ENCODE results near the gene ACTG1. TPM values are rescaled to one million over a fixed set of nuclear protein-coding genes. Genes with fewer than 3 reads are reported as not detected.

Gene ACTG1
- total and polyA plus RNA-seq, 9 donors, result 810 to 1,698 (median 1,452) TPM

DNA sequence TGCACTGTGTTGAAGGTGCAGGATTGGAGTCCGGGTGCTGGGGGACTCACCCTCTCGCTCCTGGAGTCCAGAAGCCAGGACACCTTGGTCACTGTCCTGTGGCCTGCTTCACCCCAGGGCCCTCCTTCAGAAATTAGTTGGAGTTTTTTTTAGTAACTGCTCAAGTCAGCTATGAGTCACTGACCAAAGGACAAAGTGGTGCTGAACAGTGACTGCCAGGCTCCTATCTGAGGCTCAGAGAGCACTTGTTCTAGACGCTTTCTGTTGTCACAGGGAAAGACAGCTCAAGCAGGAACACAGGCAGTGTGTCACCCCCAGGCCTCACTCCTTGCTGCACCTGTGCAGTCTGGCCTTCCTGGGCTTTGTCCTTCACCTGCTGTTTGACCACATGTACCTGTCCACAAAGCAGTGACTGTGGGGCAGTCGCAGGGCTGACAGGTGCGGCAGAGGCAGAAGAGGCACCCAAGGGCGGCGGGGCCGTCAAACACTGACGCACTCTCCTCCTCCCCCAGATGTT, 43.6 kb upstream of the ACTG1 start:
- WGBS (ENCODE audit: insufficient coverage), result 83% methylated on average over 5 of the region's 9 CpGs
- DNase-seq, result no peak
- H3K36me3 ChIP-seq (ENCODE audit: control insufficient read depth, insufficient read depth, low read length), result peaks cover 41% of the 10 kb centered on the region
- H3K4me3 ChIP-seq (ENCODE audit: low read length), result no peak overlapping the region
- H3K27ac ChIP-seq (ENCODE audit: low read length), result no peak overlapping the region
- no peaks in the 10 kb centered on the region for H3K9me3 ChIP-seq (replicated peaks; ENCODE audit: control insufficient read depth, low read depth, low read length)
- no peaks in the 10 kb centered on the region for H3K27me3 ChIP-seq (ENCODE audit: control insufficient read depth, insufficient read depth, low read length)
- H3K4me1 ChIP-seq (ENCODE audit: control insufficient read depth, insufficient read depth, low read length), result peaks cover 19% of the 10 kb centered on the region

DNA sequence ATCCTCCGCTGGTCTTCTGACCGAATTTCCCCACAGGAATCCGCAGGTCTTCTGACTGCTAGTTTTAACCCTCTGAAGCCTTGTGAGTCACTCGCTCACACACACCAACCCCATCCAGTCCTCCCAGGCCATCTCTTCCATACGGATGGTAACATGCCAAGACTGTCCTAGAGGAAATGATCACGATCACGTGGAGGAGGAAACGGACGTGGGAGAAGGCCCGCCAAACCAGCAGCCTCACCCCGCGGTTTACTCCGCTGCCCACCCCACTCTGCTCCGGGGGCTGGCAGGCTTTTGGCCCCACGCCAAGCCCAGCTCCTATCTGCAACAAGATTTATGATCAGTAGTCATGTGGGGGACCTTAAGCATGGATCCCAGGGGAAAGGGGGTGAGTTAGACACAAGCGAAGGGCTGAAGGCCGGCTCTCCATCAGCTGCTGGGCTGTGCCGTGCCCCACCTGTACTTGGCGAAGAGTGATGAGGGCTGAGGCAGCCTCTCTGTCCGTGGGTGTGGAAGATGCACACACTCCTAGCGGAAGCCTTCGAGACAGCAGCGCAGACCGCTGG, 41.1 kb upstream of the ACTG1 start:
- Histone ChIP-seq H3K27ac (ENCODE audit: low read length) (peak overlapping the region; percentile 81), H3K27me3 (ENCODE audit: control insufficient read depth, insufficient read depth, low read length) (no peaks in the 10 kb centered on the region), H3K9me3 (replicated peaks; ENCODE audit: control insufficient read depth, low read depth, low read length) (no peaks in the 10 kb centered on the region), H3K4me1 (ENCODE audit: control insufficient read depth, insufficient read depth, low read length) (peaks cover 28% of the 10 kb centered on the region), H3K36me3 (ENCODE audit: control insufficient read depth, insufficient read depth, low read length) (peaks cover 42% of the 10 kb centered on the region), H3K4me3 (ENCODE audit: low read length) (peak overlapping the region; percentile 76)
- DNase-seq, result peak; percentile 51
- WGBS (ENCODE audit: insufficient coverage), result 44% methylated on average over 14 of the region's 24 CpGs

DNA sequence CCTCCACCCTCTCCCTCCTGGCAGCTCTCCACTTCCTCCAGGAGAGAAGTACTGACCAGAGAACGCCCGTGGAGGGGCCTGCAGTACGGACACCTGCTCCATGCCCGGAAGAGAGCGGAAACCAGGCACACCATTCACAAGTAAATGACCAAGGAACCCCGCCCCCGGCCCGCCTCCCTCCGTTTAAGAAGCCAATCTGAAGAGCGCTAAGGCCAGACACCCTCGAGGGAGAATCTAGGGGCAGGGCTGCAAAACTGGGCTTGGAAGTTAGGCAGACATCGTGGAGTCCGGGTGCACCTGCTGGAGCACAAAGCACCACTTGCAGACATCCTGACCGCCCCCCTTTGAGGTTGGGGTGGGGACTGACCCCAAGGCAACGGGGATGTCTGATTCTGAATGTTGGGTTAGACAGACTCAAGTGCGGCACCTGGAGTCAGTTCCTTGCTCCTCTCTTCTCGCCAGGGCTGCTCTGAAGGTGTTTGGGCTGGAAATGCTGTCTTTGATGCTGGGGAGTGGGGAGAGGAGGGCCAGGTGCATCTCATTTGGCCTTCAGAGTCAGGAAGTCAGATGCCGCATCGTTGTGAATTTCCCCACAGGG, 40.5 kb upstream of the ACTG1 start:
- peak; percentile 87 for DNase-seq
- peak overlapping the region; percentile 81 for H3K27ac ChIP-seq (ENCODE audit: low read length)
- H3K4me1 ChIP-seq (ENCODE audit: control insufficient read depth, insufficient read depth, low read length), result peaks cover 28% of the 10 kb centered on the region
- peaks cover 43% of the 10 kb centered on the region for H3K36me3 ChIP-seq (ENCODE audit: control insufficient read depth, insufficient read depth, low read length)
- H3K27me3 ChIP-seq (ENCODE audit: control insufficient read depth, insufficient read depth, low read length), result no peaks in the 10 kb centered on the region
- no peaks in the 10 kb centered on the region for H3K9me3 ChIP-seq (replicated peaks; ENCODE audit: control insufficient read depth, low read depth, low read length)
- 2% methylated on average over 9 of the region's 19 CpGs for WGBS (ENCODE audit: insufficient coverage)
- peak overlapping the region; percentile 76 for H3K4me3 ChIP-seq (ENCODE audit: low read length)

DNA sequence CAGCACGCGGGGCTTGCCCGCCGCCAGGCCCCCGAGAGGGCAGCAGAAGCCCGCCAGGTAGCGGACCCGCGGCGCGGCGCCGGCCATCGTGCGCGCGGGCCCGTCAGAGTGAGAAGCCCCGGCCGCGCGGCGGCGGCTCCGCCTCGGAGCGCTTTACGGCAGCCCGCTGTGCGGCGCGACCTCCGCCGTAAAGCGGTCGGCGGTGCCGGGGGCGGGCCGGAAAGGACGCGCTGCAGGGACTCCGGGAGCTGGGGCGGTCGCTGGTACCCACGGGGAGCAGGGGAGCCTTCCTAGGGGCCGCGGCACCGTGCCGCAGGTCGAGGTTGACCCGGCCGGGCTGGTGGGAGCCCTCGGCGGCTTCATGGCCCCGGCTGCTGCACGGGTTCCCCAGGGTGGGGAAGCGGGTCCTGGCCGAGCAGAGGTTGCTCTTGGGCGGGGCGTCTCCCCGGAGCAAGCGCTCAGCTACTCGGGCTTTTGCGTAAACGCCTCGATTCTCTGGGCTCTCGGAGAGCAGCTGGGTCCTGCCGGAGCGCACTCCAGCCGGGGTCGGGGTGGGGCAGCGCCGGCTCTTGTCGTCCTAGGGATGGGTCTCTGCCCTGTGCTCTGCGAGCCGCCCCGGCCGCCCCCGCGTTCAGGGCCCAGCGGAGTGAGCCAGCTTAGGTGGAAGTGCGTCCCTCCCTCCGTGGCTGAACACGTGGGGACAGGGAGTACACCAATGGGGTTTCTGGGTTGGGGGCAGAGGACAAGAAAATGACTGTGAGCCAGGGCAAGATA, 39.8 kb upstream of the ACTG1 start, which contains the start of gene FAAP100:
FAAP100 (minus strand) TSS at position 110 of the 774 bp plus-strand sequence; CDS start at position 87, 23 bp downstream.
- Histone ChIP-seq H3K9me3 (replicated peaks; ENCODE audit: control insufficient read depth, low read depth, low read length) (no peaks in the 10 kb centered on the region), H3K4me1 (ENCODE audit: control insufficient read depth, insufficient read depth, low read length) (peaks cover 28% of the 10 kb centered on the region), H3K36me3 (ENCODE audit: control insufficient read depth, insufficient read depth, low read length) (peaks cover 43% of the 10 kb centered on the region), H3K4me3 (ENCODE audit: low read length) (peak within 1 kb of the TSS; percentile 76), H3K27me3 (ENCODE audit: control insufficient read depth, insufficient read depth, low read length) (no peaks in the 10 kb centered on the region), H3K27ac (ENCODE audit: low read length) (peak within 1 kb of the TSS; percentile 81)
- peak; percentile 91 for DNase-seq
- WGBS (ENCODE audit: insufficient coverage), result under 1% methylated on average over 78 of the region's 85 CpGs

DNA sequence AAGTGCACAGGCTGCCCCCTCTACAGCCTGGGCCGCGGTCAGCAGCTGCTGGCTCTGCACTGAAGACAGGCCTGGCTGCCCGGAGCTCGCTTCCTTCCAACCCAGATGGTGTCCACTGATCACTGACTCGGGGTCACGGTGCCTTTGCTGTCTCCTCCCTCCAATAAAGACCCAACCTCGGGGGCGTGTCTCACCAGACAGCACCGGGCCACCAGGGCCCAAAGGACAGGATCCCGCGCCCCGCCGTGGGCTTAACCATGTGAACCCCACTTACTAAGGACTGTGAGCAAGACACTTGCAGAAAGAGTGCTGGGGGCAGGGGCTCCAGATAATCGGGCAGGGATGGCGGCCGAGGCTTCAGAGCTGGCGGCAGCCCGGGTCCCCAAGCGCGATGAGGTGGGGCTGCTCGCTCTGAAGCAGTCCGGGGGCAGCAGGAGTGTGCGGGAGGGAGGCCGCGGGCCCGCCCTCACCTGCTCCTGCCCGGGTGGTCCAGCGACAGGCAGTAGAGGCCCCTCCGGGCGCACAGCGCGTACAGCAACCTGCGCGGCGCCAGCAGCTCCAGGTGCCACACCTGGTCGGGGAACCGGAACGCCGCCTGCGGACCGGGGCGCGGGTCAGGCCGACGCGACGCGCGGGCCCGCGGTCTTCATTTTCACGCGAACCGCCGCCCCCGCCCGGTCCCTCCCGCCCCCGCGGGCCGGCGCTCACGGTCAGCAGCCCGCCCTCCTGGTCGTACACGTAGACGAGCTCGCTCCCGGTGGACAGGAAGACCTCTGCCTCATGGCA, 39.1 kb upstream of the ACTG1 start:
- Histone ChIP-seq H3K36me3 (ENCODE audit: control insufficient read depth, insufficient read depth, low read length) (peaks cover 43% of the 10 kb centered on the region), H3K27me3 (ENCODE audit: control insufficient read depth, insufficient read depth, low read length) (no peaks in the 10 kb centered on the region), H3K27ac (ENCODE audit: low read length) (peak overlapping the region; percentile 47), H3K4me1 (ENCODE audit: control insufficient read depth, insufficient read depth, low read length) (peaks cover 28% of the 10 kb centered on the region), H3K4me3 (ENCODE audit: low read length) (peak overlapping the region; percentile 76), H3K9me3 (replicated peaks; ENCODE audit: control insufficient read depth, low read depth, low read length) (no peaks in the 10 kb centered on the region)
- DNase-seq, result peak; percentile 58
- WGBS (ENCODE audit: insufficient coverage), result 1% methylated on average over 65 of the region's 69 CpGs

DNA sequence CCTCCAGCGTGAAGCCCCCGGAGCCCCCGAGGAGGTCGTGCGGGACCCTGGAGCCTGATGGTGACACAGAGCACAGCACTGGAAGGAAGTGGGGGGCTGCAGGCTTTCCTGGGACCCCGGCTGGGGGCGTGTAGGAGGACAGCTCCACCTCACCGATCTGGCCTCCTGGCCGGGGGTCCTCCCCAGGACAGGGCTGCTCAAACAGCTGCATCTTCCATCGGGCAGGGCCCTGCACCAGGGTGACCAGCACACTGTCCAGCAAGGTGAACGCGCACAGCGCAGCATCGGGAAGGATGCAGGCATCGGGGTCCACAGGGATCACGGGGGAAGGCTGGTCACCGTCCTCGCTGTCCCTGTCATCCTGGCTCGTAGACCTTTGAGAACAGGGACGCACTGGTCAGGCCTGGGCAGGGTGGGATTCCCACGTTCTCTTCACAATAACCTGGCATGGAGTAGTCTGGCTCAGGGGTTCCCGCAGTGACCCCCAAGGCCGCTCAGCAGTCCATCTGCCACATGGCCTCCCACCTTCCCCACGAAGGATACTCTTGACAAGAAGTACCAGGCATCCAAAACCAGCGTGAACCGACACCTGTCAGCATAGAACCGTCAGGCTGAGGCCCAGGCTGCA, 38.3 kb upstream of the ACTG1 start:
- Histone ChIP-seq H3K4me3 (ENCODE audit: low read length) (peak overlapping the region; percentile 76), H3K4me1 (ENCODE audit: control insufficient read depth, insufficient read depth, low read length) (peaks cover 28% of the 10 kb centered on the region), H3K36me3 (ENCODE audit: control insufficient read depth, insufficient read depth, low read length) (peaks cover 46% of the 10 kb centered on the region), H3K27ac (ENCODE audit: low read length) (peak overlapping the region; percentile 47), H3K27me3 (ENCODE audit: control insufficient read depth, insufficient read depth, low read length) (no peaks in the 10 kb centered on the region), H3K9me3 (replicated peaks; ENCODE audit: control insufficient read depth, low read depth, low read length) (no peaks in the 10 kb centered on the region)
- no peak for DNase-seq
- 77% methylated on average over 27 of the region's 27 CpGs for WGBS (ENCODE audit: insufficient coverage)

DNA sequence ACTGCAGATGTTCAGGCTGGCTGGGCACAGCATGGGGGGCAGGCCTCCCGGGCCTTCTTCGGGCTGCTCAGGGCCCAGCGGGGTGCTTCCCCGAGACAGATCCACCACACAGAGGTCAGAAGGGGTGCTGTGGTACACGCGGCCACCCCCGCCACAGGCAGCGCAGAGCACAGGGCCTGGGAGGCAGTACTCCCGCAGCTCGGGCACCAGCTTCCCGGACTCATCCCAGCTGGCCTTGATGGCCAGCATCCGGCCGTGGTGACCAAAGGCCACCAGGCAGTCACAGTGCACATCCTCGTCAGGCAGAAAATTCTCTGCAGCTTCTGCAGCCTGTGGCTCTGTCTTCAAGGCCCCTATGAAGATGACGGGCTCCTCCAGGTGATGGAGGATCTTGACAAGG, 37.7 kb upstream of the ACTG1 start:
- DNase-seq, result no peak
- H3K9me3 ChIP-seq (replicated peaks; ENCODE audit: control insufficient read depth, low read depth, low read length), result no peaks in the 10 kb centered on the region
- H3K27ac ChIP-seq (ENCODE audit: low read length), result no peak overlapping the region
- peaks cover 28% of the 10 kb centered on the region for H3K4me1 ChIP-seq (ENCODE audit: control insufficient read depth, insufficient read depth, low read length)
- no peak overlapping the region for H3K4me3 ChIP-seq (ENCODE audit: low read length)
- no peaks in the 10 kb centered on the region for H3K27me3 ChIP-seq (ENCODE audit: control insufficient read depth, insufficient read depth, low read length)
- peaks cover 53% of the 10 kb centered on the region for H3K36me3 ChIP-seq (ENCODE audit: control insufficient read depth, insufficient read depth, low read length)
- 92% methylated on average over 15 of the region's 15 CpGs for WGBS (ENCODE audit: insufficient coverage)

DNA sequence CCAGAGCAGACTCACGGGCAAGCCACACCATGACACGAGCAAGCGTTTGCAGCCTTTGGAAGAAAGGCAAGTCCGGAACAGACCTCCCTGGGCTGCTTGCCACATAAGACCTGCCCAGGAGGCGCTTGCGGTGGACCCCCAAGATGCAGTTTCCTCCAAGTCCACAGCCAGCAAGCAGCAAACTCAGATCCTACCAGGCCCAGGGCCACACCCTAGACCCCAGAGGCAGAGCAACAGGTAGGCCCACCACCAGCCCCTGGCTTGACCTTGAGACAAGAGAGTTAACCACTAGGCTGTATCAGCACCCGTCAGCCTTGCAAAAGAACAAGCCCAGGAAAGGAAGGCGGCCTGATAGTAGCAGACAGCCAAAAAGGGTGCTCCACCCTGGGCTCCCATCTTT, 37.2 kb upstream of the ACTG1 start:
- Histone ChIP-seq H3K27me3 (ENCODE audit: control insufficient read depth, insufficient read depth, low read length) (no peaks in the 10 kb centered on the region), H3K4me1 (ENCODE audit: control insufficient read depth, insufficient read depth, low read length) (peaks cover 28% of the 10 kb centered on the region), H3K9me3 (replicated peaks; ENCODE audit: control insufficient read depth, low read depth, low read length) (no peaks in the 10 kb centered on the region), H3K27ac (ENCODE audit: low read length) (no peak overlapping the region), H3K4me3 (ENCODE audit: low read length) (no peak overlapping the region), H3K36me3 (ENCODE audit: control insufficient read depth, insufficient read depth, low read length) (peaks cover 57% of the 10 kb centered on the region)
- 95% methylated on average over 7 of the region's 8 CpGs for WGBS (ENCODE audit: insufficient coverage)
- no peak for DNase-seq

DNA sequence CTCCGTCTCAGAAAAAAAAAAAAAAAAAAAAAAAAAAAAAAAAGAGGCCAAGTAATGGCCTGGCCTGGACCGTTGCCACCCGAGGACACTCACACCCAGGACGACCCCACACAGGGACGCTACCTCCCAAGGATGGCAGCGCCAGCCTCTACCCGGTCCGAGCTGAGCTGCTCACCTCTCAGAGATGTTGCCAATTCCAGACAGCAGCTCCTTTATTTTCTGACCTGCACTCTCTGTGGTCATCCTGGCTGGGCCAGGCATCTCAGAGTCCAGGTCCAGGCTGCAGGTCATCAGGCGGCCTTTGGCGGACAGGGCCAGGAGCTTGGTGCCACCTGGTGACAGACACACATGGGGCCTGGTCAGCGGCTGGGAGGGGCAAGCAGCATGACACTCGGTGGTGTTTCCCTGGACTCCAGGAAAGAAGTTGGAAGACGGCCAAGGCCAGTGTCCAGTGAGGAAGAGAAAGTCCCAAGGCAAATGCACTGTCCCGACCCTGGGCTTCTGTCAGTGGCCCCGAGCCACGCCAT, 36.5 kb upstream of the ACTG1 start:
- Histone ChIP-seq H3K9me3 (replicated peaks; ENCODE audit: control insufficient read depth, low read depth, low read length) (no peaks in the 10 kb centered on the region), H3K4me1 (ENCODE audit: control insufficient read depth, insufficient read depth, low read length) (peaks cover 27% of the 10 kb centered on the region), H3K27me3 (ENCODE audit: control insufficient read depth, insufficient read depth, low read length) (no peaks in the 10 kb centered on the region), H3K36me3 (ENCODE audit: control insufficient read depth, insufficient read depth, low read length) (peaks cover 65% of the 10 kb centered on the region), H3K27ac (ENCODE audit: low read length) (no peak overlapping the region), H3K4me3 (ENCODE audit: low read length) (no peak overlapping the region)
- WGBS (ENCODE audit: insufficient coverage), result 85% methylated on average over 13 of the region's 16 CpGs
- DNase-seq, result no peak

Measured in muscle of leg (tissue), 11 donors.